K562 (cell line): Measurements from ENCODE around the gene FBXO44. TPM values are rescaled to one million over a fixed set of nuclear protein-coding genes. Genes with fewer than 3 reads are reported as not detected.

Experiments
- BACH1 ChIP-seq: fragments of 200-800 bp; sonication (Bioruptor generic); IDR thresholded peaks from 2 replicates; pipeline ENCODE4 v1.6.1; 2016; ENCODE audit warnings: missing genetic modification characterization, missing compliant biosample characterization
- ESRRA ChIP-seq: fragments of 450-650 bp; IDR thresholded peaks from 2 replicates; pipeline ENCODE4 v1.6.1; 2014; ENCODE audit warnings: low read depth, mild to moderate bottlenecking, moderate library complexity, borderline replicate concordance
- KAT7 ChIP-seq: sonication (generic); formaldehyde crosslinking; IDR thresholded peaks from 2 replicates; pipeline ENCODE4 v1.8.0; 2022; ENCODE audit warnings: missing genetic modification reagents, mild to moderate bottlenecking, borderline replicate concordance
- KDM5B ChIP-seq: fragments of 200-600 bp; sonication (generic); IDR thresholded peaks from 2 replicates; pipeline ENCODE4 v1.6.1; 2012; ENCODE audit warnings: low read depth, mild to moderate bottlenecking, moderate library complexity, low read length, control low read depth, inconsistent platforms; ENCODE audit not compliant: insufficient replicate concordance
- MIER1 ChIP-seq: fragments of 450-650 bp; IDR thresholded peaks from 2 replicates; pipeline ENCODE4 v1.6.1; 2016; ENCODE audit warnings: antibody characterized with exemption, mild to moderate bottlenecking, low read depth
- OTX1 ChIP-seq: fragments of 450-650 bp; formaldehyde crosslinking; IDR thresholded peaks from 2 replicates; pipeline ENCODE4 v1.4.0; 2022; ENCODE audit warnings: mild to moderate bottlenecking
- TEAD1 ChIP-seq, 2 experiments: fragments of 450-650 bp in 1 of 2; sonication (generic) in 1 of 2; formaldehyde crosslinking; IDR thresholded peaks; 2 replicates each; pipeline versions ENCODE4 v1.4.0 to v1.8.0; 2020 to 2022; ENCODE audit warnings: mild to moderate bottlenecking in 2 of 2, missing genetic modification reagents in 1 of 2
- ZNF232 ChIP-seq: sonication (generic); formaldehyde crosslinking; IDR thresholded peaks from 2 replicates; pipeline ENCODE4 v1.8.0; 2022; ENCODE audit warnings: mild to moderate bottlenecking, missing genetic modification reagents
- ZNF41 ChIP-seq: fragments of 250-450 bp; sonication (Bioruptor Pico); conservative IDR thresholded peaks from 2 replicates; pipeline ENCODE4 v1.4.0; 2020; ENCODE audit warnings: mild to moderate bottlenecking
- ZNF445 ChIP-seq: fragments of 250-450 bp; sonication (Bioruptor Pico); IDR thresholded peaks from 2 replicates; pipeline ENCODE4 v1.4.0; 2020; ENCODE audit warnings: low read depth, mild to moderate bottlenecking, moderate library complexity
- ZNF780A ChIP-seq: fragments of 250-450 bp; sonication (Bioruptor Pico); IDR thresholded peaks from 2 replicates; pipeline ENCODE4 v1.5.0; 2021; ENCODE audit warnings: mild to moderate bottlenecking
- polyA plus RNA-seq, 8 experiments: library from polyadenylated mRNA; depleted of rRNA in 4 of 8; stranded (reverse) in 5 of 8; unstranded in 3 of 8; fragments of >200 nt; fragmentation: Nextera tagmentation in 2 of 8; fragmentation: Illumina TruSeq in 1 of 8; extraction: Ambion mirVana in 2 of 8; extraction: Trizol in 1 of 8; gene quantifications; 2 replicates each; pipeline versions ENCODE4 v1.2.1 to v1.2.3, GENCODE V29; 2011 to 2014; ENCODE audit warnings: inconsistent platforms in 1 of 8, missing spikeins in 1 of 8
- total RNA-seq, 7 experiments: library from RNA; depleted of rRNA in 6 of 7; stranded (reverse); fragments of >200 nt in 6 of 7; fragmentation: Illumina TruSeq in 2 of 7; extraction: Trizol in 2 of 7; gene quantifications; 2 replicates each; pipeline versions ENCODE4 v1.2.1 to v1.2.3, GENCODE V29; 2011 to 2021; ENCODE audit warnings: low replicate concordance in 1 of 7
- TF ChIP-seq, protein P1 (sequence below): sonication (generic); formaldehyde crosslinking; IDR thresholded peaks from 2 replicates; pipeline ENCODE4 v1.8.0; 2022; ENCODE audit warnings: mild to moderate bottlenecking, missing genetic modification reagents
- TF ChIP-seq, protein P2 (sequence below): sonication (generic); formaldehyde crosslinking; IDR thresholded peaks from 2 replicates; pipeline ENCODE4 v1.8.1; 2023; ENCODE audit warnings: mild to moderate bottlenecking, missing genetic modification reagents
- TF ChIP-seq, protein P3 (sequence below): sonication (generic); formaldehyde crosslinking; IDR thresholded peaks from 2 replicates; pipeline ENCODE4 v1.8.0; 2023; ENCODE audit warnings: mild to moderate bottlenecking, missing genetic modification reagents
- TF ChIP-seq, protein P4 (sequence below): fragments of 250-450 bp; sonication (Bioruptor Pico); IDR thresholded peaks from 2 replicates; pipeline ENCODE4 v1.4.0; 2020

FBXO44 gene
- total and polyA plus RNA-seq, 9 of the 15 experiments (the other 6 are each of a cell fraction or from before 2014, with no cell fraction given): 0.69 to 20.9 (median 6.7) TPM

DNA sequence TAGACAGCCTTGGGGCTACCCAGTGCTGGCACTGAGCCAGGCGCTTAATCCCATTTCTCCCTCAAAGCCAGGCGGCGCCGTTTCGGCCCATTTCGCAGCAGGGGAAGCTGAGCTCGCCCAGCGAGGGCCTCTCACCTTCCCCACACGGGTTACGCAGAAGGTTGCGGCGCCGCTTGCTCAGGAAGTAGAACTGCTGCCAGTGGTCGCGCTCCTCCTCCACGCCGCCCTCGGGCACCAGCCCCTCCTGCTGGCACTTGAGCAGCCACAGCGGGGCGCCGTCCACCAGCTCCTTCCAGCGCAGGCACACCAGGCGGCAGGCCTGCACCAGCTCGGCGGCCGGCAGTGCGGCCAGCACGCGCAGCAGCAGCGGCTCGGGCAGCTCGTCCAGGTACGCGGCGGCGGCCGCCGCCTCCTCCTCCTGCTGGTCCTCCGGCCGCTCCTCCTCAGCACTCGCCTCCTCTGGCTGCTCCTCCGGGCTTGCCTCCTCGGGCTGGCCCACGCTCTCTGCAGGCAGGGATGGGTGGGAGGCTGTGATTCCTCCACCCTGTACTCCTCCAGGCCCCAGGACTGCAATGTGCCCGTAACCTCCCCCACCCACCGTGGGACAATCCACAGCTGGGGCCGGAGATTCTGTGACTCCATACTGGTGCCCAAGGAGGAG, 4.2 kb upstream of the FBXO44 start (continued):
- TF ChIP-seq KDM5B (no peak), ZNF41 (CRISPR knock-in tag) (no peak), MIER1 (no peak), TEAD1 (CRISPR knock-in tag; IDR thresholded peaks at IDR 0.05) (peak in 1 of 2 experiments; percentile 45; a peak in 1 of 4 replicates), ZNF445 (CRISPR knock-in tag) (no peak), KAT7 (CRISPR knock-in tag) (peak; percentile 40; the same call in 1 of the 2 replicates), ZNF780A (CRISPR knock-in tag) (no peak), ESRRA (peak; percentile 91), ZNF232 (no peak), OTX1 (CRISPR knock-in tag) (no peak), BACH1 (tag) (no peak)
- TF ChIP-seq, protein P1, sequence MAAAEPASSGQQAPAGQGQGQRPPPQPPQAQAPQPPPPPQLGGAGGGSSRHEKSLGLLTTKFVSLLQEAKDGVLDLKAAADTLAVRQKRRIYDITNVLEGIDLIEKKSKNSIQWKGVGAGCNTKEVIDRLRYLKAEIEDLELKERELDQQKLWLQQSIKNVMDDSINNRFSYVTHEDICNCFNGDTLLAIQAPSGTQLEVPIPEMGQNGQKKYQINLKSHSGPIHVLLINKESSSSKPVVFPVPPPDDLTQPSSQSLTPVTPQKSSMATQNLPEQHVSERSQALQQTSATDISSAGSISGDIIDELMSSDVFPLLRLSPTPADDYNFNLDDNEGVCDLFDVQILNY (CRISPR knock-in tag): peak; percentile 52; the same call in 1 of the 2 replicates
- TF ChIP-seq, protein P2, sequence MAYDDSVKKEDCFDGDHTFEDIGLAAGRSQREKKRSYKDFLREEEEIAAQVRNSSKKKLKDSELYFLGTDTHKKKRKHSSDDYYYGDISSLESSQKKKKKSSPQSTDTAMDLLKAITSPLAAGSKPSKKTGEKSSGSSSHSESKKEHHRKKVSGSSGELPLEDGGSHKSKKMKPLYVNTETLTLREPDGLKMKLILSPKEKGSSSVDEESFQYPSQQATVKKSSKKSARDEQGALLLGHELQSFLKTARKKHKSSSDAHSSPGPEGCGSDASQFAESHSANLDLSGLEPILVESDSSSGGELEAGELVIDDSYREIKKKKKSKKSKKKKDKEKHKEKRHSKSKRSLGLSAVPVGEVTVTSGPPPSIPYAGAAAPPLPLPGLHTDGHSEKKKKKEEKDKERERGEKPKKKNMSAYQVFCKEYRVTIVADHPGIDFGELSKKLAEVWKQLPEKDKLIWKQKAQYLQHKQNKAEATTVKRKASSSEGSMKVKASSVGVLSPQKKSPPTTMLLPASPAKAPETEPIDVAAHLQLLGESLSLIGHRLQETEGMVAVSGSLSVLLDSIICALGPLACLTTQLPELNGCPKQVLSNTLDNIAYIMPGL (CRISPR knock-in tag): 0 out of 2 replicates have a peak, but pooled peaks have one; percentile 82
- TF ChIP-seq, protein P3, sequence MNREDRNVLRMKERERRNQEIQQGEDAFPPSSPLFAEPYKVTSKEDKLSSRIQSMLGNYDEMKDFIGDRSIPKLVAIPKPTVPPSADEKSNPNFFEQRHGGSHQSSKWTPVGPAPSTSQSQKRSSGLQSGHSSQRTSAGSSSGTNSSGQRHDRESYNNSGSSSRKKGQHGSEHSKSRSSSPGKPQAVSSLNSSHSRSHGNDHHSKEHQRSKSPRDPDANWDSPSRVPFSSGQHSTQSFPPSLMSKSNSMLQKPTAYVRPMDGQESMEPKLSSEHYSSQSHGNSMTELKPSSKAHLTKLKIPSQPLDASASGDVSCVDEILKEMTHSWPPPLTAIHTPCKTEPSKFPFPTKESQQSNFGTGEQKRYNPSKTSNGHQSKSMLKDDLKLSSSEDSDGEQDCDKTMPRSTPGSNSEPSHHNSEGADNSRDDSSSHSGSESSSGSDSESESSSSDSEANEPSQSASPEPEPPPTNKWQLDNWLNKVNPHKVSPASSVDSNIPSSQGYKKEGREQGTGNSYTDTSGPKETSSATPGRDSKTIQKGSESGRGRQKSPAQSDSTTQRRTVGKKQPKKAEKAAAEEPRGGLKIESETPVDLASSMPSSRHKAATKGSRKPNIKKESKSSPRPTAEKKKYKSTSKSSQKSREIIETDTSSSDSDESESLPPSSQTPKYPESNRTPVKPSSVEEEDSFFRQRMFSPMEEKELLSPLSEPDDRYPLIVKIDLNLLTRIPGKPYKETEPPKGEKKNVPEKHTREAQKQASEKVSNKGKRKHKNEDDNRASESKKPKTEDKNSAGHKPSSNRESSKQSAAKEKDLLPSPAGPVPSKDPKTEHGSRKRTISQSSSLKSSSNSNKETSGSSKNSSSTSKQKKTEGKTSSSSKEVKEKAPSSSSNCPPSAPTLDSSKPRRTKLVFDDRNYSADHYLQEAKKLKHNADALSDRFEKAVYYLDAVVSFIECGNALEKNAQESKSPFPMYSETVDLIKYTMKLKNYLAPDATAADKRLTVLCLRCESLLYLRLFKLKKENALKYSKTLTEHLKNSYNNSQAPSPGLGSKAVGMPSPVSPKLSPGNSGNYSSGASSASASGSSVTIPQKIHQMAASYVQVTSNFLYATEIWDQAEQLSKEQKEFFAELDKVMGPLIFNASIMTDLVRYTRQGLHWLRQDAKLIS (CRISPR knock-in tag): no peak
- TF ChIP-seq, protein P4, sequence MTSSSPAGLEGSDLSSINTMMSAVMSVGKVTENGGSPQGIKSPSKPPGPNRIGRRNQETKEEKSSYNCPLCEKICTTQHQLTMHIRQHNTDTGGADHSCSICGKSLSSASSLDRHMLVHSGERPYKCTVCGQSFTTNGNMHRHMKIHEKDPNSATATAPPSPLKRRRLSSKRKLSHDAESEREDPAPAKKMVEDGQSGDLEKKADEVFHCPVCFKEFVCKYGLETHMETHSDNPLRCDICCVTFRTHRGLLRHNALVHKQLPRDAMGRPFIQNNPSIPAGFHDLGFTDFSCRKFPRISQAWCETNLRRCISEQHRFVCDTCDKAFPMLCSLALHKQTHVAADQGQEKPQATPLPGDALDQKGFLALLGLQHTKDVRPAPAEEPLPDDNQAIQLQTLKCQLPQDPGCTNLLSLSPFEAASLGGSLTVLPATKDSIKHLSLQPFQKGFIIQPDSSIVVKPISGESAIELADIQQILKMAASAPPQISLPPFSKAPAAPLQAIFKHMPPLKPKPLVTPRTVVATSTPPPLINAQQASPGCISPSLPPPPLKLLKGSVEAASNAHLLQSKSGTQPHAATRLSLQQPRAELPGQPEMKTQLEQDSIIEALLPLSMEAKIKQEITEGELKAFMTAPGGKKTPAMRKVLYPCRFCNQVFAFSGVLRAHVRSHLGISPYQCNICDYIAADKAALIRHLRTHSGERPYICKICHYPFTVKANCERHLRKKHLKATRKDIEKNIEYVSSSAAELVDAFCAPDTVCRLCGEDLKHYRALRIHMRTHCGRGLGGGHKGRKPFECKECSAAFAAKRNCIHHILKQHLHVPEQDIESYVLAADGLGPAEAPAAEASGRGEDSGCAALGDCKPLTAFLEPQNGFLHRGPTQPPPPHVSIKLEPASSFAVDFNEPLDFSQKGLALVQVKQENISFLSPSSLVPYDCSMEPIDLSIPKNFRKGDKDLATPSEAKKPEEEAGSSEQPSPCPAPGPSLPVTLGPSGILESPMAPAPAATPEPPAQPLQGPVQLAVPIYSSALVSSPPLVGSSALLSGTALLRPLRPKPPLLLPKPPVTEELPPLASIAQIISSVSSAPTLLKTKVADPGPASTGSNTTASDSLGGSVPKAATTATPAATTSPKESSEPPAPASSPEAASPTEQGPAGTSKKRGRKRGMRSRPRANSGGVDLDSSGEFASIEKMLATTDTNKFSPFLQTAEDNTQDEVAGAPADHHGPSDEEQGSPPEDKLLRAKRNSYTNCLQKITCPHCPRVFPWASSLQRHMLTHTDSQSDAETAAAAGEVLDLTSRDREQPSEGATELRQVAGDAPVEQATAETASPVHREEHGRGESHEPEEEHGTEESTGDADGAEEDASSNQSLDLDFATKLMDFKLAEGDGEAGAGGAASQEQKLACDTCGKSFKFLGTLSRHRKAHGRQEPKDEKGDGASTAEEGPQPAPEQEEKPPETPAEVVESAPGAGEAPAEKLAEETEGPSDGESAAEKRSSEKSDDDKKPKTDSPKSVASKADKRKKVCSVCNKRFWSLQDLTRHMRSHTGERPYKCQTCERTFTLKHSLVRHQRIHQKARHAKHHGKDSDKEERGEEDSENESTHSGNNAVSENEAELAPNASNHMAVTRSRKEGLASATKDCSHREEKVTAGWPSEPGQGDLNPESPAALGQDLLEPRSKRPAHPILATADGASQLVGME: peak; percentile 80; the same call in 1 of the 2 replicates
